ENCODE data around the gene ABLIM1. TPM values are rescaled to one million over a fixed set of nuclear protein-coding genes. Genes with fewer than 3 reads are reported as not detected.
A peak's percentile ranks its signal among the peaks of the same experiment; 100 is the strongest.

ABLIM1 gene
- total RNA-seq, 4 donors from 2014 or later = 185 to 345 (median 304) TPM

GRCh38 chr10:114609518-114610426 is 48.3 kb downstream of the ABLIM1 start:
- WGBS, 2 donors = 81 to 92% methylated on average over 6 to 8 of the region's 8 CpGs
- Histone ChIP-seq H3K27me3 (no peaks in the 10 kb centered on the region), H3K27ac (peak overlapping the region; percentile 38 to 87 (median 76)), H3K4me1 (peaks cover 21 to 95% (median 24%) of the 10 kb centered on the region in 3 donors), H3K4me3 (no peak overlapping the region), H3K9me3 (no peaks in the 10 kb centered on the region), H3K36me3 (no peaks in the 10 kb centered on the region)
- DNase-seq = no peak
- intact Hi-C loops (cut with DNase I) = no loop called here
- no peak for TF ChIP-seq CTCF (IDR thresholded peaks at IDR 0.05)

- Histone ChIP-seq H3K36me3 (no peaks in the 10 kb centered on the region), H3K27ac (peak overlapping the region; percentile 46 to 87 (median 74)), H3K4me1 (peaks cover 18 to 97% (median 27%) of the 10 kb centered on the region in 3 donors), H3K27me3 (no peaks in the 10 kb centered on the region), H3K4me3 (no peak overlapping the region), H3K9me3 (no peaks in the 10 kb centered on the region)
- intact Hi-C loops (cut with DNase I) = no loop called here
- no peak for DNase-seq
- TF ChIP-seq CTCF (IDR thresholded peaks at IDR 0.05) = no peak
- TF ChIP-seq POLR2A (IDR thresholded peaks at IDR 0.05) = no peak
- 25 to 39% methylated on average over 7 to 8 of the region's 8 CpGs for WGBS, 2 donors
Measured at GRCh38 chr10:114607358-114607998, 50.6 kb downstream of the ABLIM1 start.

- Histone ChIP-seq H3K4me3 (no peak overlapping the region), H3K27ac (peak overlapping the region; percentile 46 to 87 (median 74)), H3K27me3 (no peaks in the 10 kb centered on the region), H3K4me1 (peaks cover 11 to 80% (median 24%) of the 10 kb centered on the region in 3 donors), H3K9me3 (no peaks in the 10 kb centered on the region), H3K36me3 (peaks cover 0 to 5% (median 0%) of the 10 kb centered on the region in 3 donors)
- no peak for DNase-seq
- intact Hi-C loops (cut with DNase I) = no loop called here
- TF ChIP-seq POLR2A (IDR thresholded peaks at IDR 0.05) (no peak), CTCF (IDR thresholded peaks at IDR 0.05) (no peak)
- 67 to 69% methylated on average over 4 of the region's 4 CpGs for WGBS, 2 donors
Measured at GRCh38 chr10:114605155-114605797, 52.8 kb downstream of the ABLIM1 start.

DNA sequence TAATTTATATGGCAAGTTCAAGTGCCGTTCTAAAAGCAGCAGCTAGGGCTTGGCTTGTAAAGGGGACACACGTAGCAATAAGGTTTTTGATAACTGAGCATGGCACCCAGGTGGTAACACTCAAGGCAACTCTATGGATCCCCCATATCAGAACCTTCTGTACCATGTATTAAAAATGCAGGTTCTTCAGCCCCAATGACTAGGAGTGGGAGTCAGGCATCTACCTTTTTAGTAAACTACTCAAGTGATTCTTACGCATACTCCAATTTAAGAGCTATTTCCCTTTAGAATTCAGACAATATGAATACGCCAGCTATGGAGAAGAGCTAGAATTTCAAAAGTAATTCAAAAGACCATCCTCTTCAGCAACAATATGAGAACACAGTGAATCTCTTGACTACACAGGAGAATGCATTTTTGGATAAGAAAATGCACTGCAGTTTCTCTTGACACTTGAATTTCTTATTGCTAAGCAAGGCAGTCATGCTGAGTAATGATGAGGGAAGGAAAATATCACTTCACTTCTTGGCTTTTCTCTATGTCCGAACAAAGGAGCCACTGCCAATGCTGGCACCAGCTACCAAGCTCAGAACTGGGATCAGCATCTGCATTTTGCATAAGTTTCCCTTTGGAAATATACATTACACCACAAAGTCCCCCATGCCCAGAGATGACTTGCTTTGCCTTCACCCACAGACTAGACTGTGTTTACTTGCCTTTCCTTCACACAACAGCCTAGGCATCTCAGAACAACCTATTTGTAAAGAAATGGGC is 53.5 kb downstream of the ABLIM1 start:
- Histone ChIP-seq H3K4me3 (no peak overlapping the region), H3K9me3 (no peaks in the 10 kb centered on the region), H3K4me1 (peaks cover 11 to 74% (median 24%) of the 10 kb centered on the region in 3 donors), H3K36me3 (peaks cover 0 to 5% (median 0%) of the 10 kb centered on the region in 3 donors), H3K27ac (peak overlapping the region; percentile 46 to 87 (median 74)), H3K27me3 (no peaks in the 10 kb centered on the region)
- intact Hi-C loops (cut with DNase I) = no loop called here
- TF ChIP-seq CTCF (IDR thresholded peaks at IDR 0.05) (peak in 1 of 6 experiments; percentile 8), POLR2A (IDR thresholded peaks at IDR 0.05) (no peak)
- no peak for DNase-seq
- WGBS, 2 donors = 68 to 72% methylated on average over 5 of the region's 5 CpGs
